GM18505 (cell line): ENCODE results near the gene USP28.

Experiments used
- ATAC-seq: cut with Tn5 transposase; IDR thresholded peaks from one replicate; pipeline ENCODE4 v1.9.1; 2021; ENCODE audit not compliant: unreplicated experiment
- POLR2A ChIP-seq: IDR thresholded peaks from 4 replicates; pipeline ENCODE4 v1.6.1; 2011; ENCODE audit warnings: borderline replicate concordance; ENCODE audit not compliant: insufficient read depth, insufficient read length; ENCODE audit errors: extremely low read depth

The USP28 gene

DNA sequence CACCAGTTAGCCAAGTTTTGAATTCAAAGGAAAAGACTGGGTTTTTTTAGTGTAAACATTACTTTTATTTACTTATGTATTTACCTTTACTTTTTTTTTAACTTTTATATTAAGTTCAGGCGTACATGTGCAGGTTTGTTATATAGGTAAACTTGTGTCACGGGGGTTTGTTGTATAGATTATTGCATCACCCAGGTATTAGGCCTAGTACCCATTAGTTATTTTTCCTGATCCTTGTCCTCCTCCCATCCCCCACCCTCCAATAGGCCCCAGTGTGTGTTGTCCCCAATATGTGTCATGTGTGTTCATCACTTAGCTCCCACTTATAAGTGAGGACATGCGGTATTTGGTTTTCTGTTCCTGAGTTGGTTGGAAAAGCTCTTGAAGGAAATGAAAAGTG is 122.4 kb downstream of the USP28 start:
- no peak for ATAC-seq
- no peak for TF ChIP-seq POLR2A
